ENCODE measurements around the gene ZNF543. TPM values are rescaled to one million over a fixed set of nuclear protein-coding genes. Genes with fewer than 3 reads are reported as not detected.

Gene ZNF543
- total and polyA plus RNA-seq, 9 of the 15 experiments (the other 6 are each of a cell fraction or from before 2014, with no cell fraction given), result 0.14 to 5.5 (median 2.4) TPM

DNA sequence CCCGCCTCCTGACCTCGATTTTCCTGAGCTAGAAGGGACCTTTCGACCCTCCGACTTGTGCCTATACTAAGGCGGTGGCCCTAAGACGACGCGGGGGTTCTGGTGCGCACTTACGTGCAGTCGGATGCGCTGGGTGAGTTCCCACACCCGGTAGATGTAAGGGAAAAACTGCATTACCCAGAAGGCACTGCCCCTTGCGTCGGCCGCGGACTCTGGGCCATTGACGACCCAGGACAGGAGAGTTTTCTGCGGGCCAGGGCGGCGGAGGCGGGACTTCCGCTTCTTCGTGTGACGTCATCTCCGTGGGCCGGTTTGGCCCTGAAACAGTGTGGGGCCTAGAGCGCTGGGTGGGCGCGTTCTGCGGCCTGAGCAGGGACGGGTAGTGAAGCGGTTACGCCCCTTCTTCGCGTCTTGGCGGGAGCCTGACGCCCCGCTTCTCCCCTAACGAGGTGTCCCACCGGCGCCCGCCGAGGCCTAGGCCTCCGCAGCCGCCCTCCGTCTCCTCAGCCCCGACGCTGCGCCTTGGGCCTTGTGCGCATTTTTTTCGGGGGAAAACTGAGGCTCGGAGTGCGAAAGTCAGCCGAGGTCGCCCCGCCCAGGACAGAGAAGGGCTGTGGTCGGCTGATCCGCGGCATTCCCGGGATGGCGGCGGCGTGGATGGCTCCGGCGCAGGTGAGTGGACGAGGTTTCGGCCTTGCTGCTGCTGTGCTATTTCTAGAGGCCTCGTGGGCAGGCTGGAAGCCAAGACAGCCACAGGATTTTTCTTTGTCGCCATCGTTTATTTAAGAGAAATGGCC lies 39.9 kb upstream of the ZNF543 start, which contains the start of gene ZNF460 (continued):
- no peak for TF ChIP-seq ZNF318 (IDR thresholded peaks at IDR 0.05; ENCODE audit: borderline replicate concordance in 1 of 2, low read depth in 1 of 2)
- peak; percentile 82 for TF ChIP-seq PHF8 (IDR thresholded peaks at IDR 0.05; ENCODE audit: borderline replicate concordance, low read length)
- peak; percentile 88 for TF ChIP-seq JUNB (CRISPR knock-in tag; conservative IDR thresholded peaks at IDR 0.05)
- no peak for TF ChIP-seq KDM1A (IDR thresholded peaks at IDR 0.05)
- peak; percentile 38 to 68; a peak in 3 of 4 replicates for TF ChIP-seq FOXK2 (conservative IDR thresholded peaks at IDR 0.05 in 1 of 2, IDR thresholded peaks at IDR 0.05 in 1 of 2; ENCODE audit: low read depth in 2 of 2)
- no peak for TF ChIP-seq ZBTB2 (IDR thresholded peaks at IDR 0.05)
- TF ChIP-seq ZBTB7A (IDR thresholded peaks at IDR 0.05; ENCODE audit: borderline replicate concordance, control insufficient read depth, low read depth, low read length), result peak; percentile 49; the same call in 1 of the 2 replicates
- no peak for TF ChIP-seq PYGO2 (tag; IDR thresholded peaks at IDR 0.05)
- TF ChIP-seq MAFK (IDR thresholded peaks at IDR 0.05; ENCODE audit: low read length), result no peak
- no peak for TF ChIP-seq ZNF282 (CRISPR knock-in tag; IDR thresholded peaks at IDR 0.05)
- no peak for TF ChIP-seq MYBL2 (IDR thresholded peaks at IDR 0.05; ENCODE audit: low read depth)
- TF ChIP-seq MYBL2 (CRISPR knock-in tag; IDR thresholded peaks at IDR 0.05; ENCODE audit: borderline replicate concordance), result no peak
- TF ChIP-seq RBM39 (optimal IDR thresholded peaks at IDR 0.05; ENCODE audit: low read depth, low read length), result no peak
- TF ChIP-seq PTRF (tag; IDR thresholded peaks at IDR 0.05), result no peak
- TF ChIP-seq TCFL5 (CRISPR knock-in tag; conservative IDR thresholded peaks at IDR 0.05), result no peak
- peak; percentile 57; the same call in 1 of the 2 replicates for TF ChIP-seq CBX1 (IDR thresholded peaks at IDR 0.05; ENCODE audit: low read depth)
- TF ChIP-seq ZBTB12 (CRISPR knock-in tag; IDR thresholded peaks at IDR 0.05), result peak; percentile 94
